Vagina (tissue), 2 donors: ENCODE measurements around the gene BMPR1B. TPM values are rescaled to one million over a fixed set of nuclear protein-coding genes. Genes with fewer than 3 reads are reported as not detected.

ENCODE experiments used
- DNase-seq, 2 donors: peaks; one replicate each; pipeline ENCODE4 v3.0.0-alpha.2; 2017; ENCODE audit errors: extremely low spot score in 2 of 2
- H3K27ac ChIP-seq: fragments of 200-600 bp; sonication (generic); one replicate; pipeline ENCODE4 v1.5.1; 2019
- H3K27me3 ChIP-seq: fragments of 200-600 bp; sonication (generic); one replicate; pipeline ENCODE4 v1.5.1; 2019
- H3K36me3 ChIP-seq, 2 donors: fragments of 200-600 bp; sonication (generic); one replicate each; pipeline ENCODE4 v1.5.1; 2017 to 2019
- H3K4me1 ChIP-seq: fragments of 200-600 bp; sonication (generic); one replicate; pipeline ENCODE4 v1.5.1; 2019
- H3K4me3 ChIP-seq, 2 donors: fragments of 200-600 bp; sonication (generic); 1 replicate in 1 of 2; 2 replicates in 1 of 2; pipeline ENCODE4 v1.5.1; 2016 to 2019
- H3K9me3 ChIP-seq: fragments of 200-600 bp; sonication (generic); one replicate; pipeline ENCODE4 v1.5.1; 2019
- CTCF ChIP-seq, 3 experiments: fragments of 450-650 bp in 2 of 3; fragments of 200-600 bp in 1 of 3; sonication (generic) in 1 of 3; IDR thresholded peaks; one replicate each; pipeline ENCODE4 v1.5.1; 2017 to 2019; ENCODE audit warnings: antibody characterized with exemption in 3 of 3, mild to moderate bottlenecking in 2 of 3, moderate library complexity in 2 of 3
- POLR2A ChIP-seq, 2 donors: fragments of 450-650 bp; IDR thresholded peaks; one replicate each; pipeline ENCODE4 v1.6.1; 2017; ENCODE audit warnings: antibody characterized with exemption in 2 of 2, mild to moderate bottlenecking in 2 of 2, moderate library complexity in 2 of 2
- POLR2AphosphoS5 ChIP-seq, 2 donors: sonication (generic); formaldehyde crosslinking; IDR thresholded peaks; one replicate each; pipeline ENCODE4 v1.9.0; 2017; ENCODE audit warnings: antibody characterized with exemption in 2 of 2, mild to moderate bottlenecking in 2 of 2, low read depth in 1 of 2; ENCODE audit not compliant: insufficient read depth in 1 of 2
- intact Hi-C: fragments of 100-400 bp; cut with DNase I; formaldehyde crosslinking; loops from one replicate; pipeline ENCODE4 v1.15.1; 2023
- total RNA-seq: library from RNA; depleted of rRNA; stranded (reverse); fragments of >200 nt; gene quantifications from one replicate; pipeline ENCODE4 v1.2.3, GENCODE V29; 2016

The BMPR1B gene
- total RNA-seq, 1 donor from 2014 or later = 0.49 TPM

GRCh38 chr4:94811643-94812042, 53.9 kb downstream of the BMPR1B start:
- Histone ChIP-seq H3K4me1 (no peaks in the 10 kb centered on the region), H3K27ac (no peak overlapping the region), H3K27me3 (no peaks in the 10 kb centered on the region), H3K9me3 (no peaks in the 10 kb centered on the region), H3K36me3 (no peaks in the 10 kb centered on the region), H3K4me3 (no peak overlapping the region)
- DNase-seq = no peak
- TF ChIP-seq POLR2A (IDR thresholded peaks at IDR 0.05) = no peak
- TF ChIP-seq POLR2AphosphoS5 (IDR thresholded peaks at IDR 0.05; ENCODE audit: insufficient read depth in 1 of 2, low read depth in 1 of 2) = no peak
- no peak for TF ChIP-seq CTCF (IDR thresholded peaks at IDR 0.05)
- intact Hi-C loops = no loop called here

- no peaks in the 10 kb centered on the region for H3K9me3 ChIP-seq
- intact Hi-C loops = no loop called here
- TF ChIP-seq CTCF (IDR thresholded peaks at IDR 0.05) (no peak), POLR2A (IDR thresholded peaks at IDR 0.05) (no peak), POLR2AphosphoS5 (IDR thresholded peaks at IDR 0.05; ENCODE audit: insufficient read depth in 1 of 2, low read depth in 1 of 2) (no peak)
- no peak overlapping the region for H3K4me3 ChIP-seq
- H3K27me3 ChIP-seq = no peaks in the 10 kb centered on the region
- H3K36me3 ChIP-seq = no peaks in the 10 kb centered on the region
- no peak for DNase-seq
- H3K27ac ChIP-seq = no peak overlapping the region
- H3K4me1 ChIP-seq = no peaks in the 10 kb centered on the region
Measured at GRCh38 chr4:94813221-94813620, 55.5 kb downstream of the BMPR1B start.

- Histone ChIP-seq H3K27me3 (no peaks in the 10 kb centered on the region), H3K27ac (no peak overlapping the region), H3K9me3 (no peaks in the 10 kb centered on the region), H3K4me3 (no peak overlapping the region), H3K4me1 (no peaks in the 10 kb centered on the region), H3K36me3 (no peaks in the 10 kb centered on the region)
- DNase-seq = no peak
- intact Hi-C loops = no loop called here
- no peak for TF ChIP-seq POLR2AphosphoS5 (IDR thresholded peaks at IDR 0.05; ENCODE audit: insufficient read depth in 1 of 2, low read depth in 1 of 2)
- TF ChIP-seq CTCF (IDR thresholded peaks at IDR 0.05) = no peak
- TF ChIP-seq POLR2A (IDR thresholded peaks at IDR 0.05) = no peak
Measured at GRCh38 chr4:94814237-94814636, 56.5 kb downstream of the BMPR1B start.

- Histone ChIP-seq H3K36me3 (no peaks in the 10 kb centered on the region), H3K4me3 (no peak overlapping the region), H3K4me1 (no peaks in the 10 kb centered on the region), H3K27ac (no peak overlapping the region), H3K27me3 (no peaks in the 10 kb centered on the region), H3K9me3 (no peaks in the 10 kb centered on the region)
- no peak for DNase-seq
- TF ChIP-seq POLR2AphosphoS5 (IDR thresholded peaks at IDR 0.05; ENCODE audit: insufficient read depth in 1 of 2, low read depth in 1 of 2) (no peak), CTCF (IDR thresholded peaks at IDR 0.05) (no peak), POLR2A (IDR thresholded peaks at IDR 0.05) (no peak)
- intact Hi-C loops = no loop called here
Measured at GRCh38 chr4:94819371-94820168, 61.8 kb downstream of the BMPR1B start.

GRCh38 chr4:94826206-94826605, 68.5 kb downstream of the BMPR1B start:
- intact Hi-C loops = no loop called here
- no peak for DNase-seq
- H3K4me3 ChIP-seq = no peak overlapping the region
- H3K27me3 ChIP-seq = no peaks in the 10 kb centered on the region
- H3K9me3 ChIP-seq = no peaks in the 10 kb centered on the region
- H3K4me1 ChIP-seq = no peaks in the 10 kb centered on the region
- TF ChIP-seq POLR2A (IDR thresholded peaks at IDR 0.05) (no peak), CTCF (IDR thresholded peaks at IDR 0.05) (no peak), POLR2AphosphoS5 (IDR thresholded peaks at IDR 0.05; ENCODE audit: insufficient read depth in 1 of 2, low read depth in 1 of 2) (no peak)
- H3K36me3 ChIP-seq = no peaks in the 10 kb centered on the region
- H3K27ac ChIP-seq = no peak overlapping the region
